HL-60 (cell line): ENCODE results near the gene BDH1.
"Not testable (repeated sequence)": the region's sequence is repeated elsewhere in the genome, so short reads cannot be mapped to it uniquely, and the experiment has no call there.

Source experiments
- DNase-seq, 2 experiments: peaks; one replicate each; pipeline ENCODE4 v3.0.0-alpha.2; 2010 to 2020; ENCODE audit warnings: low read depth in 1 of 2, low spot score in 1 of 2
- H3K27ac ChIP-seq: fragments of 250-450 bp; sonication (Bioruptor Pico); replicated peaks from 2 replicates; pipeline ENCODE4 v1.5.1; 2020; ENCODE audit warnings: mild to moderate bottlenecking, moderate library complexity
- H3K27me3 ChIP-seq: fragments of 250-450 bp; sonication (Bioruptor Pico); 2 replicates; pipeline ENCODE4 v1.5.1; 2021; ENCODE audit warnings: mild to moderate bottlenecking, moderate library complexity; ENCODE audit not compliant: insufficient read depth, poor library complexity, severe bottlenecking
- H3K4me3 ChIP-seq: replicated peaks from 2 replicates; pipeline ENCODE4 v1.5.1; 2011; ENCODE audit warnings: mild to moderate bottlenecking, control low read depth, low read length; ENCODE audit not compliant: insufficient read depth
- GABPA ChIP-seq: IDR thresholded peaks from 2 replicates; pipeline ENCODE4 v1.6.1; 2012; ENCODE audit warnings: low read depth
- POLR2AphosphoS5 ChIP-seq: IDR thresholded peaks from 2 replicates; pipeline ENCODE4 v1.6.1; 2012; ENCODE audit warnings: low read depth
- SPI1 ChIP-seq: IDR thresholded peaks from 2 replicates; pipeline ENCODE4 v1.6.1; 2012; ENCODE audit warnings: low read depth, mild to moderate bottlenecking, borderline replicate concordance
- TF ChIP-seq, protein P1 (sequence below): IDR thresholded peaks from one replicate; pipeline ENCODE4 v1.5.1; 2011; ENCODE audit warnings: low read length, control low read depth, inconsistent platforms; ENCODE audit not compliant: insufficient read depth
- TF ChIP-seq, protein P2 (sequence below): IDR thresholded peaks from 2 replicates; pipeline ENCODE4 v1.6.1; 2012; ENCODE audit warnings: low read depth; ENCODE audit not compliant: insufficient replicate concordance

BDH1 gene

DNA sequence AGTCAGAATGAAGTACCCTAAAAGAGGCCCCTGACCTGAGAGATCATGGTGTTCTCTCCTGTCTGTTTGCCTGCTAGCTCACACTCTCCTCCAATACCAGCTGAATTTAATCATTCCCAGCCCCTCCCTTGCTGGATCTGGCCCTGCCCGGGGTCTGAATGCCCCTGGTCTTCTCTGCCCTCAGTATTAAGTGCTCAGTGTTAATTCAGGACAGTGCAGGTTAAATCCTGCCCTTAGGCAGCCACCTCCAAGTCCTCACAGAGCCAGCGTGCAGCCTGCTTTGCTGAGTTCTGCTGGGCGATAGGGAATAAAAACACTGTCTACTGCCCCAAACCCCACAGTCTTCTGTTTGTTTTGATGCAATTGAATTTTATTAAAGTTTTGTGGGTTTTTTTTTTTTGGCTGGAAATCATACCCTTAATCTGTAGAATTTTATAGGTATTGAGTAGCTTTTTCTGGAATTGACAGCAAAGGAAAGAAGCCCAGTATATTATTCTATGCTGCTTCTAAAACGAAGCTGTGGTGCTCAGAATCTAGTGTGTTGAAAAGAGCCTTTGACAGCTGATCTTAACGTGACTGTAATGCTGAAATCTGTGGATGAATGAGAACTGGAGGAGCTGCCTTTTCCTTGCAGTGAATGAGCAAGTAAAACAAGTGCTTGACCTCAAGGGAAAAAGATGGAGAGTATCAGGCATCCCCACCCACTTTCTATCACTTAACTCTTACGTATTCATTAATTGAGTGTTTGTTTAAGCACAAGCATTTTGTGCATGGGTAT lies 12.3 kb upstream of the BDH1 start:
- Histone ChIP-seq H3K4me3 (no peak overlapping the region), H3K27ac (no peak overlapping the region), H3K27me3 (no peaks in the 10 kb centered on the region)
- TF ChIP-seq POLR2AphosphoS5 (no peak), SPI1 (no peak), GABPA (no peak)
- TF ChIP-seq, protein P1, sequence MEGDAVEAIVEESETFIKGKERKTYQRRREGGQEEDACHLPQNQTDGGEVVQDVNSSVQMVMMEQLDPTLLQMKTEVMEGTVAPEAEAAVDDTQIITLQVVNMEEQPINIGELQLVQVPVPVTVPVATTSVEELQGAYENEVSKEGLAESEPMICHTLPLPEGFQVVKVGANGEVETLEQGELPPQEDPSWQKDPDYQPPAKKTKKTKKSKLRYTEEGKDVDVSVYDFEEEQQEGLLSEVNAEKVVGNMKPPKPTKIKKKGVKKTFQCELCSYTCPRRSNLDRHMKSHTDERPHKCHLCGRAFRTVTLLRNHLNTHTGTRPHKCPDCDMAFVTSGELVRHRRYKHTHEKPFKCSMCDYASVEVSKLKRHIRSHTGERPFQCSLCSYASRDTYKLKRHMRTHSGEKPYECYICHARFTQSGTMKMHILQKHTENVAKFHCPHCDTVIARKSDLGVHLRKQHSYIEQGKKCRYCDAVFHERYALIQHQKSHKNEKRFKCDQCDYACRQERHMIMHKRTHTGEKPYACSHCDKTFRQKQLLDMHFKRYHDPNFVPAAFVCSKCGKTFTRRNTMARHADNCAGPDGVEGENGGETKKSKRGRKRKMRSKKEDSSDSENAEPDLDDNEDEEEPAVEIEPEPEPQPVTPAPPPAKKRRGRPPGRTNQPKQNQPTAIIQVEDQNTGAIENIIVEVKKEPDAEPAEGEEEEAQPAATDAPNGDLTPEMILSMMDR, result no peak
- TF ChIP-seq, protein P2, sequence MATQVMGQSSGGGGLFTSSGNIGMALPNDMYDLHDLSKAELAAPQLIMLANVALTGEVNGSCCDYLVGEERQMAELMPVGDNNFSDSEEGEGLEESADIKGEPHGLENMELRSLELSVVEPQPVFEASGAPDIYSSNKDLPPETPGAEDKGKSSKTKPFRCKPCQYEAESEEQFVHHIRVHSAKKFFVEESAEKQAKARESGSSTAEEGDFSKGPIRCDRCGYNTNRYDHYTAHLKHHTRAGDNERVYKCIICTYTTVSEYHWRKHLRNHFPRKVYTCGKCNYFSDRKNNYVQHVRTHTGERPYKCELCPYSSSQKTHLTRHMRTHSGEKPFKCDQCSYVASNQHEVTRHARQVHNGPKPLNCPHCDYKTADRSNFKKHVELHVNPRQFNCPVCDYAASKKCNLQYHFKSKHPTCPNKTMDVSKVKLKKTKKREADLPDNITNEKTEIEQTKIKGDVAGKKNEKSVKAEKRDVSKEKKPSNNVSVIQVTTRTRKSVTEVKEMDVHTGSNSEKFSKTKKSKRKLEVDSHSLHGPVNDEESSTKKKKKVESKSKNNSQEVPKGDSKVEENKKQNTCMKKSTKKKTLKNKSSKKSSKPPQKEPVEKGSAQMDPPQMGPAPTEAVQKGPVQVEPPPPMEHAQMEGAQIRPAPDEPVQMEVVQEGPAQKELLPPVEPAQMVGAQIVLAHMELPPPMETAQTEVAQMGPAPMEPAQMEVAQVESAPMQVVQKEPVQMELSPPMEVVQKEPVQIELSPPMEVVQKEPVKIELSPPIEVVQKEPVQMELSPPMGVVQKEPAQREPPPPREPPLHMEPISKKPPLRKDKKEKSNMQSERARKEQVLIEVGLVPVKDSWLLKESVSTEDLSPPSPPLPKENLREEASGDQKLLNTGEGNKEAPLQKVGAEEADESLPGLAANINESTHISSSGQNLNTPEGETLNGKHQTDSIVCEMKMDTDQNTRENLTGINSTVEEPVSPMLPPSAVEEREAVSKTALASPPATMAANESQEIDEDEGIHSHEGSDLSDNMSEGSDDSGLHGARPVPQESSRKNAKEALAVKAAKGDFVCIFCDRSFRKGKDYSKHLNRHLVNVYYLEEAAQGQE, result no peak
- DNase-seq, result no peak

DNA sequence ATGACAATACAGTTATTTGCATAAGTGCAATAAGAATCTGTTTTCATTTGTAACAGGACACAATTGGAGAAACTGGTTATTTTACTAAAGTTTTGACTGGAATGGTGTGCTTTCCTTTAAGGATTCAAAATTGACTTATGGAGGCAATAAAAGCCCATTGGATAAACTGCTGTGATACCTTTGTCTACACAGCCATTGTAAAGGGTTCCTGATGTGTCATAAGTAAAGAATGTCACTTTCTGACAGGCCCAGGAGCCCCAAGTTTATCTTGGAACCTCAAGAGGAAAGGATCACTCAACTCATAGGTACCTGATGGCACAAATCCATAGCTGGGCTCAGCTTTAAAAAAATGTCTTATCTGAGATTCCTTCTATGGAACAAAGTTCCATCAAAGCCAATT lies 10.4 kb upstream of the BDH1 start:
- not testable (repeated sequence) for H3K27ac ChIP-seq, H3K27me3 ChIP-seq, DNase-seq, H3K4me3 ChIP-seq

DNA sequence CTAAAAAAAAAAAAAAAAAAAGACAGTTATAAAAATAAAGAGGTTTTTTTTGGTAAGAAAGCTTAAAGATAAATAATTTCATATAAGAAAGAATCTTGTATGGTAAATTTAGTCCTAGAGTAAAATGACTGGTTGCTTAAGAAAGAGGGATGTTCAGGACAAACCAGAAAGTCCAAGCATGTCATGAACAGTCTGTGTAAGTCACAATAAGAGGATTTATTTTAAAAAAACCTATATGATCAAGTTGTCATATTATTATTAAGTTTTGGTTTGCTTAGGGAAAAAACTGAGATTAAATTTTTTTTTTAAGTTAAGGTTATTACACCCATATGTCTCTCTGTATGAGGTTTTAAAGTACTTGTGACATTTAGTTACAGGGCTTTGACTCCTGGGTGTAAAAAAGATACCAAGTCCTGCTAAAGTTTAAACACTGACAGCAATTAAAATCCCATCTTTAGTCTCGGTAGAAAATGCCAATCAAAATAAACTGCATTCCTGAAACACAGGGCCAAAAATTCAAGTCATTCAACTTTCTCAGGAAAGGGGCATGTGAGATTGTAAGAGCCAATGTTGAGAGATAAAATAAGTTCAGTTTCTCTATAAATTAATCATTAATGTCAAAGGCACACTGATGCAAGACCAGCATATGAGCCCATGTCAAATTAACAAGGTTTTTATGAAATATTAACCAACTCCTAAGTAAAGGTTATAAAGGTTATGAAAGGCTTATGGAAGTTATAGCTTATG lies 8.5 kb upstream of the BDH1 start:
- Histone ChIP-seq H3K4me3 (no peak overlapping the region), H3K27ac (no peak overlapping the region), H3K27me3 (no peaks in the 10 kb centered on the region)
- no peak for DNase-seq
- TF ChIP-seq POLR2AphosphoS5 (no peak), SPI1 (no peak), GABPA (no peak)
- TF ChIP-seq, protein P2, result no peak
- TF ChIP-seq, protein P1, result no peak

DNA sequence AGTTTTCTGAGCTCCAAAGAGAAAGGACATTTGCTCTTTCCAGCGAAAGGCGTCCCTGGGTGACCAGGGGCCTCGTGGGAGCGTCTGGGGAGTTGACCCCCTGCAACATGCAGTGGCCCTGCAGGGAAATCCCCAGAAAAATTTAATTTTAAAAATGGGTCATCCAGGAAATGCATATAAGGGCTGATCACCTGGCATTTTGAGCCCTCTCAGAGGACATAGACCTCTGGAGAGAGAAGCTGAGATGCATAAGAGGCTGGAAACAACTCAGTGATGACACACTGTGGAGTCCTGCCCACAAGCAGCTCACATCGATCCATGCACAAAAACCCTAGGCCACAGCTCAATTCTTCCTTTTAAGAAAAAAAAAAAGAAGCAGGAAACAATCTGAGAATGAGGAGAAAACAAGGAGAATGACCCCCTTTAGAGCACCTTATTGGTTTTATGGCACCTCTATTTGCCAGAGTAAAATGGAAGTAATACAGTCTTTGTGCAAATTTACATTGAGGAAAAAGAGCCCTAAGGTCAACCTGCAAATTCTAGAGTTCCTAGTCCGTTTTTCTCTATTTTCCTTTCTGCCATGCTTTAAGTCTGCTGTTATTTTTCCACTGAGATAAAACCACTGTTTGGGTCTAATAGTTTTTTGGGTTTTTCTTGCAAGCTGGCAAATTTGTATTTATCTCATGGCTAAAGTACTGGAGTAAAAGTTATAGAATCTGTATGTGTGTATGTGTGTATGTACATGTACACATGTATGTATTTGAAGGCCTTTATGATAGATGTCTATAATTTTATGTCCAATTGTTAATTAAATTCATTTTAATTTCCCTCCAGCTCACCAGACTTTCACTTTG lies 6.9 kb upstream of the BDH1 start:
- no peak overlapping the region for H3K27ac ChIP-seq
- H3K27me3 ChIP-seq, result no peaks in the 10 kb centered on the region
- H3K4me3 ChIP-seq, result no peak overlapping the region
- no peak for DNase-seq
- TF ChIP-seq POLR2AphosphoS5 (no peak), SPI1 (no peak), GABPA (no peak)
- TF ChIP-seq, protein P1, result no peak
- TF ChIP-seq, protein P2, result no peak
